A549 treated with GW870086 at 1 μM for 4 hours (cell line): ENCODE data around the gene NCKAP5. TPM values are rescaled to one million over a fixed set of nuclear protein-coding genes. Genes with fewer than 3 reads are reported as not detected.

Source experiments
- total RNA-seq: library from RNA; stranded (reverse); fragments of 200-300 nt; extraction: Qiagen RNA extraction; gene quantifications from 5 replicates; pipeline ENCODE4 v1.2.3, GENCODE V29; 2022; ENCODE audit warnings: low read depth

The NCKAP5 gene
- total RNA-seq: 0.67 to 1.2 TPM (median 0.81 TPM) in 5 replicates

GRCh38 chr2:133568172-133568571 is at the start of gene NCKAP5:
Gene NCKAP5, minus strand, starts transcription at chr2:133568463. Its CDS starts 50,937 bp downstream, at chr2:133517526.

GRCh38 chr2:132669908-132670495 is 898.3 kb downstream of the NCKAP5 start, which contains the start of gene LYPD1:
Gene LYPD1, minus strand, starts transcription at chr2:132670205. Its CDS starts 273 bp downstream, at chr2:132669932.

